Stimulated activated CD4-positive, alpha-beta T cell treated with anti-CD3 and anti-CD28 coated beads, Interleukin-12 subunit alpha, Interleukin-12 subunit beta, amount 100 ng/mL, for 4 hours (primary cell): Measurements from ENCODE around the gene CNBD2.
"Not testable (repeated sequence)": the region's sequence is repeated elsewhere in the genome, so short reads cannot be mapped to it uniquely, and the experiment has no call there.

Experiments
- DNase-seq: peaks from one replicate; pipeline ENCODE4 v3.0.0-alpha.2; 2020

The CNBD2 gene

GRCh38 chr20:36064658-36065426 lies 96.5 kb downstream of the CNBD2 start:
- DNase-seq: peak; percentile 95

GRCh38 chr20:36065427-36065998 lies 97.1 kb downstream of the CNBD2 start:
- DNase-seq: no peak

- no peak for DNase-seq
Observed at GRCh38 chr20:36066777-36067176, 98.4 kb downstream of the CNBD2 start.

GRCh38 chr20:36068526-36068925 lies 100.1 kb downstream of the CNBD2 start:
- DNase-seq: not testable (repeated sequence)

GRCh38 chr20:36070451-36070850 lies 102.1 kb downstream of the CNBD2 start:
- DNase-seq: no peak

- DNase-seq: no peak
Observed at GRCh38 chr20:36071848-36072247, 103.5 kb downstream of the CNBD2 start.

- no peak for DNase-seq
Observed at GRCh38 chr20:36074983-36075382, 106.6 kb downstream of the CNBD2 start.

- DNase-seq: not testable (repeated sequence)
Observed at GRCh38 chr20:36077762-36078161, 109.4 kb downstream of the CNBD2 start.

GRCh38 chr20:36079486-36079885 lies 111.1 kb downstream of the CNBD2 start:
- no peak for DNase-seq

- DNase-seq: not testable (repeated sequence)
Observed at GRCh38 chr20:36079984-36080383, 111.6 kb downstream of the CNBD2 start.
